AG09319 (cell line): Measurements from ENCODE around the gene GFRA1.

Source experiments
- DNase-seq: peaks from one replicate; pipeline ENCODE4 v3.0.0-alpha.2; 2010; ENCODE audit warnings: low read depth; ENCODE audit errors: extremely low read depth
- CTCF ChIP-seq: IDR thresholded peaks from 2 replicates; pipeline ENCODE4 v1.5.1; 2011; ENCODE audit warnings: low read depth, mild to moderate bottlenecking, inconsistent platforms, low read length, moderate library complexity

Gene GFRA1

GRCh38 chr10:116186273-116186672, 86.7 kb downstream of the GFRA1 start:
- DNase-seq = no peak
- no peak for TF ChIP-seq CTCF

GRCh38 chr10:116185199-116185867, 87.7 kb downstream of the GFRA1 start:
- no peak for TF ChIP-seq CTCF
- DNase-seq = no peak

GRCh38 chr10:116184512-116184794, 88.6 kb downstream of the GFRA1 start:
- DNase-seq = no peak
- TF ChIP-seq CTCF = no peak

- no peak for TF ChIP-seq CTCF
- DNase-seq = no peak
These were observed 89.1 kb downstream of the GFRA1 start for GRCh38 chr10:116183733-116184511.

GRCh38 chr10:116182426-116182825, 90.6 kb downstream of the GFRA1 start:
- no peak for DNase-seq
- no peak for TF ChIP-seq CTCF

GRCh38 chr10:116178086-116178605, 94.9 kb downstream of the GFRA1 start:
- TF ChIP-seq CTCF = no peak
- DNase-seq = no peak

GRCh38 chr10:116175231-116175630, 97.8 kb downstream of the GFRA1 start:
- no peak for TF ChIP-seq CTCF
- DNase-seq = no peak
